OCI-LY1 (cell line): Measurements from ENCODE around the gene CCR3.

Experiments
- CTCF ChIP-seq: fragments of 200-600 bp; sonication (generic), shearing (Covaris generic); IDR thresholded peaks from 2 replicates; pipeline ENCODE4 v1.5.1; 2017; ENCODE audit warnings: mild to moderate bottlenecking, antibody characterized with exemption, low read length, moderate library complexity, mixed read lengths
- EZH2 ChIP-seq: fragments of 200-600 bp; sonication (generic), shearing (Covaris generic); IDR thresholded peaks from 2 replicates; pipeline ENCODE4 v1.8.0; 2017; ENCODE audit warnings: borderline replicate concordance, mixed run types, mild to moderate bottlenecking, antibody characterized with exemption, low read length, moderate library complexity, mixed read lengths

GRCh38 chr3:46261926-46262594 lies 19.8 kb downstream of the CCR3 start:
- TF ChIP-seq CTCF: no peak
- no peak for TF ChIP-seq EZH2
